ENCODE data around the gene RGS14.

The RGS14 gene

GRCh38 chr5:177317959-177318377, 39.8 kb upstream of the RGS14 start:
- Mint-ChIP-seq H3K9me3 (peaks cover 6% of the 10 kb centered on the region), H3K4me1 (peaks cover 28% of the 10 kb centered on the region), H3K27me3 (no peaks in the 10 kb centered on the region), H3K27ac (no peak overlapping the region), H3K36me3 (peaks cover 15% of the 10 kb centered on the region), H3K4me3 (no peak overlapping the region)
- peak; percentile 61 for ATAC-seq

GRCh38 chr5:177319913-177320588, 37.7 kb upstream of the RGS14 start:
- Mint-ChIP-seq H3K27ac (no peak overlapping the region), H3K4me3 (no peak overlapping the region), H3K9me3 (peaks cover 6% of the 10 kb centered on the region), H3K4me1 (peaks cover 28% of the 10 kb centered on the region), H3K36me3 (peaks cover 15% of the 10 kb centered on the region), H3K27me3 (no peaks in the 10 kb centered on the region)
- no peak for ATAC-seq

GRCh38 chr5:177320879-177321278, 36.8 kb upstream of the RGS14 start:
- H3K4me3 Mint-ChIP-seq = no peak overlapping the region
- peaks cover 6% of the 10 kb centered on the region for H3K9me3 Mint-ChIP-seq
- H3K27ac Mint-ChIP-seq = no peak overlapping the region
- no peaks in the 10 kb centered on the region for H3K27me3 Mint-ChIP-seq
- peak; percentile 54 for ATAC-seq
- peaks cover 15% of the 10 kb centered on the region for H3K36me3 Mint-ChIP-seq
- H3K4me1 Mint-ChIP-seq = peaks cover 28% of the 10 kb centered on the region

GRCh38 chr5:177325868-177326381, 31.8 kb upstream of the RGS14 start:
- ATAC-seq = no peak
- no peak overlapping the region for H3K4me3 Mint-ChIP-seq
- peaks cover 26% of the 10 kb centered on the region for H3K36me3 Mint-ChIP-seq
- H3K4me1 Mint-ChIP-seq = peaks cover 15% of the 10 kb centered on the region
- no peaks in the 10 kb centered on the region for H3K27me3 Mint-ChIP-seq
- H3K9me3 Mint-ChIP-seq = no peaks in the 10 kb centered on the region
- H3K27ac Mint-ChIP-seq = no peak overlapping the region

GRCh38 chr5:177327539-177328522, 29.9 kb upstream of the RGS14 start:
- Mint-ChIP-seq H3K9me3 (no peaks in the 10 kb centered on the region), H3K27ac (no peak overlapping the region), H3K4me1 (peaks cover 13% of the 10 kb centered on the region), H3K27me3 (no peaks in the 10 kb centered on the region), H3K4me3 (no peak overlapping the region), H3K36me3 (peaks cover 36% of the 10 kb centered on the region)
- ATAC-seq = no peak

- Mint-ChIP-seq H3K4me1 (peaks cover 13% of the 10 kb centered on the region), H3K27ac (no peak overlapping the region), H3K4me3 (no peak overlapping the region), H3K27me3 (no peaks in the 10 kb centered on the region), H3K36me3 (peaks cover 44% of the 10 kb centered on the region), H3K9me3 (no peaks in the 10 kb centered on the region)
- ATAC-seq = no peak
These were observed 29.0 kb upstream of the RGS14 start for GRCh38 chr5:177328545-177329231.

GRCh38 chr5:177329883-177330282, 27.8 kb upstream of the RGS14 start:
- Mint-ChIP-seq H3K36me3 (peaks cover 56% of the 10 kb centered on the region), H3K4me3 (no peak overlapping the region), H3K9me3 (no peaks in the 10 kb centered on the region), H3K27me3 (no peaks in the 10 kb centered on the region), H3K27ac (no peak overlapping the region), H3K4me1 (peaks cover 13% of the 10 kb centered on the region)
- ATAC-seq = no peak

DNA sequence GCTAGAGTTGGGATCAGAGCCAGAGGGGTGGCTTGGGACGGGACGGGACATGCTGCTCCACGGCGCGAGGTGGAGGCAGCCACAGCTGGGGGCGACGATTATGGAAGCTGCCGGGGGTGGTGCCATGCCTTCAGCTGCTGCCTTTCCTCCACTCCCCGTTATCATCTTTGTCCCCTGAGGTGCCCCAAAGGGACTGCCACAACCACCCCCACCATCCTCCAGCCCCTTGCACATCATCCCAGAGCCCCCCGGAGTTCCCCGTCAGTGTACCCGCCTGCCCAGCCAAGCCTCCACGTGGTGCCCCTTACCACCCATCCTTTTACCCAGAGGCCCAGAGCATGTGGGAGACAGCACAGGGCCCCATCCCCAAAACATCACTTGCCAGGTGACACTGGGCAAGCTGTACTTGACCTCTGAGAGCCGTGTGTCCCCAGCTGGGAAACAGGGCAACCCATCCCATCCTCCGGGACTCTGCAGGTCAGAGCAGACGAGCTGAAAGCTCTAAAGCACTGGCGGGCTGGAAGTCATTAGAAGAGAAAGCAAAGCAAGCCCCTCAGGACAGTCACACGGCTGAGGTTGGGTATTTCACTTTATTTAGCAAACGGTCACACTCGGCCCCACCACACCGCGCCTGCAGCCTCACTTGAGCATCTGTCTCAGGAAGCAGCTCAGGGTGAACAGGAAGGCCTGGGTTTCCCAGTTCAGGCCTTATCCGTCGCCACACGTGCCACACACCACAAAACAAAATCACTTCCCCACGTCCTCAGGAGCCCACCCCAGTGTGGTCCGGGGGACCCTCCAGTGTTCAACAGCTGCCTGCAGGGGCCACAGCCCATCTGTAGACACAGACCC, 26.5 kb upstream of the RGS14 start:
- H3K27me3 Mint-ChIP-seq = no peaks in the 10 kb centered on the region
- H3K4me1 Mint-ChIP-seq = peaks cover 20% of the 10 kb centered on the region
- peak overlapping the region; percentile 57 for H3K27ac Mint-ChIP-seq
- no peaks in the 10 kb centered on the region for H3K9me3 Mint-ChIP-seq
- H3K36me3 Mint-ChIP-seq = peaks cover 70% of the 10 kb centered on the region
- H3K4me3 Mint-ChIP-seq = no peak overlapping the region
- ATAC-seq = no peak

DNA sequence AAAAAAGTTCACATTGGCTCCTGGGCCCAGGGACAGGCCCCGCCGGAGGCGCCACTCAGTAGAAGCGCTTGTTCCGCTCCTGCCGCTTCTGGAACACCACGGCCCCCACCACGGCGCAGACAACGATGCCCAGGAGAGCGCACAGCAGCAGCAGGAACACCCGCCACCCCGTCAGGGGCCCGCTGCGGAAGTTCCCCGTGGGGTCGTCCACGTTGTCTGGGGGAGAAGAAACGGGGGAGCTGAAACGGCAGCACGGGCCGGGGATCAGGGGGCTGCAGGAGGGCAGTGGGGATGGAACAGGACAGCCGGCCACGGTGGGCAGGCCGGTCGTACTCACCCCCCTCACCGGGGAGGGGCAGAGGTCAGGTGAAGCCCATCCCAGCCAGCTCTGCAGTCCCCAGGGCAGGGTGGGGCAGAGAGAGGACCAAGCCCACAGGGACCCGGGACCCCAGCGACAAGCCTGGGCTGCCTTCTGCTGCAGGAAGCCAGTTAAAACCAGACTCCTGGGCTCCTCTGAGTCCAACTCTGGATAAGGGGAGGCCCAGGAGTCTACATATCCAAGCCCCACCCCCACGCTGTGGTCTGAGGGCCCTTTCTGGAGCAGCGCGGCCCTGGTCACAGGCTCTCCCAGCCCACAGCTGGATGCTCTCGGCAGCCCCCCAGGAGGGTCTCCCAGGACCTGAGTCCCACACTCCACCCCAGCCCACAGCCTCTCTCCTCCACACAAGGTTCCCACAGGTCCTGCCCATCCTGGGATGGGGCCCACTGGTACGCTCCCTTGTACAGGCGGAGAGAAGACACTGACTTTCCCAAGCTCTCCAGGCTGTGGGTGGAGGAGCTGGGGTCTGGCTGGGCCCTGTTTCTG, 25.5 kb upstream of the RGS14 start:
- no peaks in the 10 kb centered on the region for H3K27me3 Mint-ChIP-seq
- H3K4me1 Mint-ChIP-seq = peaks cover 24% of the 10 kb centered on the region
- H3K36me3 Mint-ChIP-seq = peaks cover 70% of the 10 kb centered on the region
- no peak for ATAC-seq
- H3K27ac Mint-ChIP-seq = peak overlapping the region; percentile 57
- no peak overlapping the region for H3K4me3 Mint-ChIP-seq
- no peaks in the 10 kb centered on the region for H3K9me3 Mint-ChIP-seq

DNA sequence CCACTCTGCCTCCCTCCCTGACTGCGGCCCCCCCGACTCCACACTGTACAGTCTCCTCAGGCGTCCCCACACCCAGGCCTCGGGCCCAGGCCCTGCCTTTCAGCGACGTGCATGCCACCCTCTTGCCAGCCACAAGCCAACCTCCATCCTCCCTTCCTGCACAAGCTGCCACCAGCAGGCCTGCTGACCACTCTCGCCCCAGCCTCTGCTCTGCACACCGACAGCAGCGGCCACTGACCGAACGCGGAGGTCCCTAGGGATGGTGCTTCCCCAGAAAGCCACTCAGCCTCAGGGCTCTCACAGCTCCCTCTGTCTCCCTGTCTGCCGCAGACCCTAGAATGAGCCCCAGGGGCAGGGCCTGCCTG, 24.8 kb upstream of the RGS14 start:
- peaks cover 70% of the 10 kb centered on the region for H3K36me3 Mint-ChIP-seq
- peaks cover 24% of the 10 kb centered on the region for H3K4me1 Mint-ChIP-seq
- H3K4me3 Mint-ChIP-seq = no peak overlapping the region
- H3K27ac Mint-ChIP-seq = peak overlapping the region; percentile 15
- H3K27me3 Mint-ChIP-seq = no peaks in the 10 kb centered on the region
- H3K9me3 Mint-ChIP-seq = no peaks in the 10 kb centered on the region
- no peak for ATAC-seq

GRCh38 chr5:177333420-177334154, 24.1 kb upstream of the RGS14 start:
- no peaks in the 10 kb centered on the region for H3K27me3 Mint-ChIP-seq
- H3K4me3 Mint-ChIP-seq = no peak overlapping the region
- H3K4me1 Mint-ChIP-seq = peaks cover 24% of the 10 kb centered on the region
- no peak for ATAC-seq
- H3K27ac Mint-ChIP-seq = peak overlapping the region; percentile 45
- peaks cover 71% of the 10 kb centered on the region for H3K36me3 Mint-ChIP-seq
- H3K9me3 Mint-ChIP-seq = no peaks in the 10 kb centered on the region

DNA sequence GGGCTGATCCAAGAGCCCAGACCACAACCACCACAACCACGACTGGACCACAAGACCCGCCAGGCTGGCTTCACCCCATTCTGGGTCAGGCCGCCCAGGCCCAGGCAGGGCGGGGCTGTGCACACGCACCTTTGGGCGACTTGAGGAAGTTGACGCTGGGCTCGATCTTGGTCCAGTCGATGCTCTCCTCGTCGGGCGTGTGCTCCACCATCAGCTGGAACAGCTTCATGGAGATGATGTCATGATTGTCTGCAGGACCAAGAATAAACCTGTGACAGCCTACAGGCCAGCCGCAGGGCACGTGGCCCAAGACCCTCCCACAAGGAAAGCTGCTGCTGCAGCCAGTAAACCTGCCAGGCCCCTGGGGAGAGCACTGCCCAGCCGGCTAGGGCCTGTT, 23.6 kb upstream of the RGS14 start:
- no peak for ATAC-seq
- no peaks in the 10 kb centered on the region for H3K9me3 Mint-ChIP-seq
- H3K27me3 Mint-ChIP-seq = no peaks in the 10 kb centered on the region
- H3K4me1 Mint-ChIP-seq = peaks cover 24% of the 10 kb centered on the region
- H3K27ac Mint-ChIP-seq = peak overlapping the region; percentile 45
- H3K4me3 Mint-ChIP-seq = no peak overlapping the region
- H3K36me3 Mint-ChIP-seq = peaks cover 77% of the 10 kb centered on the region

Data from stimulated activated memory B cell treated with anti-CD40 and anti-IgM and Interleukin-4, amounts not matched to agents 10 μg/mL and 1 μg/mL and 100 μg/mL, for 72 hours (primary cell).